Right renal pelvis (tissue), 4 donors: Measurements from ENCODE around the gene DSTN. TPM values are rescaled to one million over a fixed set of nuclear protein-coding genes. Genes with fewer than 3 reads are reported as not detected.

Source experiments
- DNase-seq, 4 donors: peaks; one replicate each; pipeline ENCODE4 v3.0.0-alpha.2; 2013; ENCODE audit warnings: low read depth in 4 of 4, low spot score in 3 of 4, missing footprints in 1 of 4
- polyA plus RNA-seq, 4 donors: library from polyadenylated mRNA; unstranded; fragments of 120-200 nt; gene quantifications; one replicate each; pipeline ENCODE4 v1.2.1, GENCODE V29; 2013; ENCODE audit not compliant: insufficient read length in 4 of 4

The DSTN gene
- polyA plus RNA-seq, 4 donors = 393 to 465 (median 444) TPM

DNA sequence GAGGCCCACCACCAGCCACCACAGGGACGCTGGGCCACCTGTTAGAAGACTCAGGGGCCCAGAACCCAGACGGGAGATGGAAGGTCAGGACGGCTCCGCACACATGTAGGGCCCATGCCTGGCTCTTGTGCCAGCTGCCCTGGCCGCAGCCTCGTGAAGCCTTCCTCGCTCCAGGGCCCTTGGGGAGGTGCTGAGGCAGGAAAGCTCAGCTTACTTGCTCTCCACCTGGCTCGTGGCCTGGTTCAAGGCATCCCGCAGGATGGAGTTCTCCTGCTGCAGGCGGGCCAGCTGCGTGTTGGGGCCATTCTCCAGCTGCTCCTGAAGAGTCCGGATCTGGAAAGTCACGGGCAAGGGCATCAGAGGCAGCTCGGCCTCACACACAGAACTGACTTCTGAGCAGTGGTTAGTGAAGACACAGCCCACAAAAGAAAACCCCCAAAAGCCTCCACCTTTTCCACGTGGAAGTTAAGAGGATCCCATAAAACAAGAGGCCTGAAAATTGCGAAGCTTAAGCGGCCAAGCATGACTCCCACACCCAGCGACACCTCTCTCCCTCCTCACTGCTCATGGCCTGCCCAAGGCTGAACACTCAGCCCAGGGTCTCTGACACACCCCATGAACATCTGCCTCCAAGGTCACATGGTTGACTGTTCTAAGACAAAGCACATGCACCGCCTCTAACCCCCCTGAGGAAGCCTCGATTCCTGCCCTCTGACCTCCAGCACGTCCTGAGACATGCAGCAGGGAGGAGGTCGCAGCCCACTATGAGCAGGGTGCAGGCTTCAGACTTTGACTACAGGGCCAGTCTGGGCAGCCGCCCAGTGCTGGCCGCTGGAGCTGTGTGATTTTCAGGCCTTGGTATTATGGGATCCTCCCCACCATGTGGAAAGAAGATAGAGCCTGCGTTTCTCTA lies 65.7 kb downstream of the DSTN start:
- no peak for DNase-seq

DNA sequence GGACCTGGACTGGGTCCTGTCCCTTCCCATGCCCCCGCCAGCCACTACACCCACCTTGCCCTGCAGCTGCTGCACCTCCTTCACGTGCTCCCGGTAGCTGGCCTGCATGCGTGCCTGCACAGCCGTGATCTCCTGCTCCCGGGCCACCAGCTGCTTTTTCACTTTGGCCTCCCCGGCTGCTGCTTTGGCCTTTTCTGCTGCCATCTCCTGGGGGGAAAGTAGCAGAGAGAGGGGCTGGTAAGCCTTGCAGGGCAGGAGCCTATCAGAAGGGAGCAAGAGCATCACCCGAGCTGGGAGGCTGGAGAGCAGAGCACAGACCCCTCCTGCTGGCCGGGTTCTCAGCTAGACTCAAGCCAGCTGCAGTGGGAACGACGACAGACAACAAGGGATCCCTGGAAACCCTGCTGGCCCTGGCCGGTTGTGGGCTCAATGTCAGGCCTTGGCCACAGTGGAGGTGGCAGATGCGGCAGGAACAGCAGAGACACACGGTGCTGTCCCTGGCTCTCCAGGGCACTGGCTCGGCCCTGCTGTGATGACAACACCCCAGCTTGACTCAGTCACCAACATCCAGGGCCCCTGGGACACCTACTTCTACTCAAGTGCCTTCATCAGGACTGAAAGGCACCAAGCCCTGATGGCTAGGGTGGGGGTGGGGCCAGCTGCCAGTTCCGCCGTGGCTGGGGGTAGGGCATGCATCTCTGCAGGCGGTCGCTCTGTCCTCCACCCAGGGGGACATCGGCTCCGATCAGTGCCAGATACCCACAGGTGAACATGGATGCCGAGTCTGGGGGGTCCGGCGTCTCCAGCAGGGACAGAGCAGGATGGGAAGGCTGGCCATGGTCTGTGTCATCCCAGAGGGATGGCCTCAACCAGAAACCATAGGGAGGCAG lies 66.9 kb downstream of the DSTN start:
- DNase-seq = peak in 1 of 4 donors; percentile 43

DNA sequence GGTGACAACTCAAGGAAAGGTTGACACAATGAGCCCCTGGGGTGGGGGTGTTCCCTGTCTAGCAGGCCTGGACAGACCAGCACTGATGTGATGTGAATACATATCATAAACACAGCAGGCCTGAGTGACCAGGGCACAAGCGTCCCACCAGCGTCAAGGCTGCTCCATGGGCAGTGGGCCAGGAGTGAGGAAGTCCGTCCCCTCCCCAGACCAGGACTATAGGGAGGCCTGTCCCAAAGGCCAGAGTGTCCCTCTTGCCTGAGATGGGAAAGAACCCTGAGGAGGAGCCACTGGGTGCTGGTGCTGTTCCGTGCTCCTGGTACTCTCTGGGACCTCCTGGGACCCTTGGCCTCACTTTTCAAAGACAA lies 67.5 kb downstream of the DSTN start:
- no peak for DNase-seq

DNA sequence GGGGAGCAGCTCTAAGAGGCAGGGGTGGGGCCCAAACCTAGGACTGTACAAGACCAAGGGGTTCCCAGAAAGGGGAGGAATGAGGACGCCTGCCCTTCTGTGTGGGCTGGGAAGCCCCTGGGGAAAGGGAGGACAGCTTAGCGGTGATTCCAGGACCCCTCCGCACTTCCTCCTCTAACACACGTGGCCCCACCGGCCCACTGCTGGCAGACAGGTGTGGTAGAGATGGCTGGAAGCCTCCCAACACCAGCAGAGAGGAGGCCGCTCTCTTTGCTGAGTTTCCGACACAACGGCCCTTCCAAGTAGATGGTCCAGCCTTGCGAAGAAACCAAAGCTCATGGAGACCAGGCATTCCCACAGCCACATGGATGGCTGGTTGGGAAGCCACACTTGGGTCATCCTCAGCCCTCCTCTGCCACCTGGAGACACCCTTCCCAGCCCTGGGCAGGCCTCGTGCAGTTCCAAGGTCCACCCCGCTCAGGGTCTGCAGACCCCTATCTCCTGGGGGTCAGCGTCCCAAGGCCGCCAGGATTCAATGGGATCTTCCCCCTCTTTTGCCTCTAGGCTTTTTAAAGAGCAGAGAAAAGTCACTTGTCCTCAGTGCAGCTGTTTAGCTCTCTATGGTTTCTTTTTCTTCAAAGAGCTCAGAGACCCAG lies 68.2 kb downstream of the DSTN start:
- no peak for DNase-seq

DNA sequence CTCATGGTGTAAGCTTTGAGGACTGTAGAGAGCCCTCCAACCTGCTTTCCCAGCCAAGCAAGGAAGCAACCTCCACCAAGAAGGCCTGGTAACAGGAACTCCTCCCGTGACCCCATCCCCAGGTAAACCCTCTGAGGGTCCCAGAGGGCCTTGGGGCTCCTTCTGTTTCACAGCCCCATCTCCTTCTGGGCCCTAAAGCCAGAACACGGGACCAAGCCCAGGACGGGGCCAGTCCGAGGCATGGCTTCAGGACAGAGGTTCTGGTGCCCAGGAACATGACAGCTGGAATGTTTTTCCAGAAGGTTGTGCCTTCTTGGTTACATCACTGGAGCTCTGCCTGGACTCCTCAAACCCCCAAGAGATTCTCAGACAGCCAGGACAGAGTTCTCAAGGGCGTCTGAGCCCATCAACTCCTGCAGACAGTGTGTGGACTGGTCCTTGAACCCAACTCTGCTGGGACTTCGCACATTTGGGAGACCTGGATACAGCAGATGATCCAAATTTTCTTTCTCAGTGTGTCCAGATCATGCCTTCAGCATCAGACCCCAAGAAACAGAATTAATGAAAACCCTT lies 69.0 kb downstream of the DSTN start:
- no peak for DNase-seq

DNA sequence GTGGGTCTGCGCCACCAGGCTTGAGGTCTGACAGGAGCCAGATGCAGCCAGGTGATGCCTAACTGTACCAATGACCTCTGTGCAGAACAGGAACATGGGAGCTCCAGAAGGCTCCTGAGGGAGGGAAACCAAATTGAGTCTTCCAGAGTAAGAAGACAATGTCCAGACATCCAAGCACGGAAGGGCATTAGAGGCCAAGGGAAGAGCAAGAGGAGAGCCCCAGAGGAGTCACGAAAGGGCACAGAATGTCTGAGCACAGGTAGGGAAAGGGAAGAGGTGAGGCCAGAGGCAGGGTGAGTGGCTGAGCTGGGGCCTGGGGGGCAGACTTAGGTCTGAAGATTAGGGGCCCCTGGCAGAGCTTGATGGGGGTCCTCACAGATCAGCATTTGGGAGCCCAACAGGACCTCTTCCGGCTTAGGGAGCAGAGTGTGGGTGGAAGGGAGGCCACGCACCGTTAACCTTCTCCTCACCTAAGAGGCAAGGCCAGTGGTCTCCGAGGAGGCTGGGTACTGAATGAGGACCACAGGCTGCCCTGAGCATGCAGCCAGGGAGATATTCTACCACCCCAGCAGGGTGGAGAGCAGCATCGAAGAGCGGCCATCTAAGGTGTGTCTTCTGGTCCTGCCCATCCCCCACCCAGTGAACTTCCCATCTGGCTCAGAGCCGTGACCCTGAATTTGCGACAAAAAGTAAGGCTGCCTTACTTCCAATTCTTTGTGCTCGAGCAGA lies 70.4 kb downstream of the DSTN start:
- no peak for DNase-seq

DNA sequence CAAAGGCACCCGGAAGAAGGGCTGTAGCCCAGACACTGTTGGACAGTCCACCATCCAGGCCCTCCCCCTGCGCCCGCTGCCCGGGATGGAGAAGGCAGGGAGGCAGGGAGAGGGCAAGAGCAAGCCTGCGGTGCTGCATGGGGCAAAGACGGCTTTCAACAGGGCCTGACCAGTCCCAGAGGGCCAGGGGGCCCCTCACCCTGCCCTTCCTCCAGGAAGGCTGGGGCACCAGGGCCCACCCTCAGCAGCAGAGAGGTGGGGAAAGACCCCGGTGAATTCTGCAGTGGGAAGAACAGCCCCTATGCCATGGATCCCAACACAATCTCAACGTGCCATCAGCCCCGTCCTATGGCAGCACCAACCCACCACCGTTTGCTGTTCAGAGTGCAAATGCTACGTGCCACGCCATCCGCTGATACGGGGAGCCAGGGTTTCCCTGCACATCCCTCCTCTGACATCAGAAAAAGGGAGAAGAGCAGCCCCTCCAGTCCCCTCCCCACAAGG lies 71.1 kb downstream of the DSTN start:
- no peak for DNase-seq

DNA sequence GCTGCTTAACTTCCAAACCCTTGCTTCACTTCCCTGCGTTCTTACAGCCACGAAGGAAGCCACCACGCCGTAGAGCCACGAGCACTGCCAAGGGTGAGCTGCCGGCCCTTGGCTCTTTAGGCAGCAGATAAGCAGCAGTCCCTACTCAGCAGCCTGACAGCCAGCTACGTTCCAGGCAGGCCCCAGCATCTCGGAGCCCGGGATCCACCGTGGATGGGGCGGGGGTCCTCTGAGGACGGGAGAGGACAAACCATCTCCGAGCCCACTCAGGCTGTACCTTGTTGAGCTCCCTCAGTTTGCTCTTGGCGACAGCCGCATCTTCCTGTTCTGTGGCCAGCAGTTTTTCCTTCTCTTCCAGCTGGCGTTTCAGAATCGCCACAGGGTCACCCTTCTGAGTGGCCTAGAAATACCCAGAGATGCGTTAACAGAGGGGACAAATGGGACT lies 71.7 kb downstream of the DSTN start:
- no peak for DNase-seq

DNA sequence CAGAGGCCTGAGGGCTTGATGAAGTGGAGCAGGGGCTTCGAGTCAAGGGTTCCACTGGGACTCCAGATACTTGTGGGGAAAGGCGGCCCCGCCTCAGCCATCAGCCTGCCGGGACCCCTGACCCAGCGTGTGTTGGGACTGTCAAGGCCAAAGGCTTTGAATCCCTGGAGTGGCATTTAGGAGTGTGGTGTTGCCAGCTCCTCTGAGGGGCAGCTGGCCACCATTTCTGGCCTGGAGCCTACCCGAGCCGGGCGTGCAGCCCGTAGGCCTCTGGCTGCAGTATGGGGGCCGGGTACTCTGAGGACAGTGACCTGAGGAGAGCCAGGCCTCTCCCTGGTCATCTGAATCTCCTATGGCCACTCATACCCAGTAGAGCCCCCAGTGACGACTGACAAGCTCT lies 72.1 kb downstream of the DSTN start:
- DNase-seq = no peak

DNA sequence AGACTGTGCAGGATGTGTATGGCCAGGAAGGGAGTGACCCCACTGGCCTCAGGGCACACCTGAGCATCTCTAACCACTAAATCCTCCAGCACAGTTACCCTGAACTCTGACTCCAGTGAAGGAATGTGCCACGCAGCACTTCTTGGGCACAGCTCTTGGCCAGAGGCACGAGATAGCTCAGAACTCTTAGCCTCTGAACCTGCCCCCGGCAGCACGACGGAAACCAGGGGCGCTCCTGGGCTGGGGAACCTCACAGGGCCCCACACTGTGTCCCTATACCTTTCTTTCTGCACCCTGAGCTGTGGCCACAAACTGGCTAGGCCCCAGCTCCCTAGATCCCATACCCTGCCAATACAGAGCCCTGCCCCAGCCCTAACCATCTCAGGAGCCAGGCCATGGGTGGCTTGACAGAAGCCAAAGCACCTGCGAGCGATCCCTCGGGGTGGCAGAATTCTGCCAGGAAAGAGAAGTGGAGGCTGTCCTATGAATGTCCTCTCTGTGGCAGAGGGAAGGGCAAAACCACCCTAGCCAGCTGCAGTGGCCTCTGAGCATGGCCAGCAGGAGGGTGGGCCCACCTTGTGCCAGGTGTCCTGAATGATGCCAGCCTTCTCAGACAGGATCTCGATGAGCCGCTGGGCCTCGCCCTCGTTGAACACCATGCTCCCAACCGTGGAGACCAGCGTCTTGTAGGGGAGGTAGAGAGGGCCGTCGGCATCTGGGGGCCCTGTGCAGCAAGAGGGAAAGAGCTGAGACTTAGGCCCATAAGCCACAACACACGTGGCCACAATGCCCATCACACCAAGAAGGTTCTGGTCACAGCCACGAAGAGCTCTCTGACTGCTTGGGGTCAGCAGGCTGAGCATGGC lies 72.8 kb downstream of the DSTN start:
- DNase-seq = no peak

DNA sequence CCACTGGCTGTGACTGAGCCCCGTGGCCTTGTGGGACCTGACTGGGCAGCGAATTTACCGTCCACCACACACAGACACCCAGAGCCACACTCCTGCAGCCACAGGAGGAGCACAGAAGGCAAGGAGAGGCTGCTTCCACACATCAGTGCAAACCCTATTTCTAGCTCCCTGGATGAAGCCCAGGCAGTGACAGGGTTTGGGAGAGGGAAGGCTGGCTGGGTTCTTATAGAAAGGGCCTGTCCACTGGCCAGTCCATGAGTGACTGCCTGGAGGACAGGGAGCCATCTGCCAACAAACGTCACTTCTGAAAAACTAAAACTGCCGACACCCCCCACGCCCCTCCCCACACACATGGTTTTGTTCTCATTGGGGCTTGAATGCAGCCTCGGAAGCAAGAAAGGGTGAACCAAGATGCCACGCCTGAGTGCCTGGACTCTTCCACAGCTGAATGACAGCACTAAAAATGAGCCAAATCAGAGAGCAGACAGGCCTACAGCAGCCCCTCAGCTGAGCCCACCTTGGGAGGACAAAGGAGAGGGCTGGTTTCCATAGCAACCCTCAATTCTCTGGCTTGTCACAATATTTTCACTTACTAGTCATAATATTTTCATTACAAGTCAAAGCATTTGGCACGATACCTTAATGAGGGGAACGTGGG lies 73.8 kb downstream of the DSTN start:
- DNase-seq = no peak

DNA sequence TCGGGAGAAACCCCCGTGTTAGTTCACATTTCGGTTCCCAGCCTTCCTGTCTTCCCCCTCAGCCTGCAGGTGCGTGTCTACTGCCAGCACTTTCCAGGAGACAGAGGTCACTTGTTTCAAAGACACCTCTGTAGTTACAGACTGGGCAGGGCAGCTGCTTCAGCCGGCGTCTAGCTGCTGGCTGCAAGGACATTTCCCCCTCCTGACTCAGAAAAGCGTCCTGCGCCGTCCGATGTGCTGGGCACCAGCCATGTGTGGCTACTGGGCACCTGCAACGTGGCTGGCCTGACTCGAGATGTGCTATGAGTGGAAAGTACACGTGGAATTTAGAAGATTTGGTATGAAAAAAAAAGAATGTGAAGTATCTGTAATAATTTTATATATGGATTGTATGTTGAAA lies 74.6 kb downstream of the DSTN start:
- no peak for DNase-seq

DNA sequence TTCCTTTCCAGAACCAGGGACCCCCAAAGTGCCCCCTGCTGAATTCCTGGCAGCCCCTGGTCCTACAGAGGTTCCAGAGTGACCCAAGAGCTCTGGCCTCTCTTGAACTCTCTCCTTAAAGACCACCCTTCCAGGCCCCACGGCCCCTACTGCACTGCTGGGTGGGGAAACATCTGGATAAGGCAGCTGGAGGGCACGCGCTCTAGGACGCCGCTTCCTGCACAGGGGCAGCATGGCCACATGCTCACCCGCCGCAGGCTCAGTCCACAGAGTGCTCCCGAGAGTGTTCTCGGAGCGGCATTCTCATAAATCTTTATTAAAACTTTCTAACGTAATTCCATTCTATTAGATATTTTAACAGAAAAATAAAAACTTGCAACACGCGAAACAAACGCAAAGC lies 75.1 kb downstream of the DSTN start:
- no peak for DNase-seq

DNA sequence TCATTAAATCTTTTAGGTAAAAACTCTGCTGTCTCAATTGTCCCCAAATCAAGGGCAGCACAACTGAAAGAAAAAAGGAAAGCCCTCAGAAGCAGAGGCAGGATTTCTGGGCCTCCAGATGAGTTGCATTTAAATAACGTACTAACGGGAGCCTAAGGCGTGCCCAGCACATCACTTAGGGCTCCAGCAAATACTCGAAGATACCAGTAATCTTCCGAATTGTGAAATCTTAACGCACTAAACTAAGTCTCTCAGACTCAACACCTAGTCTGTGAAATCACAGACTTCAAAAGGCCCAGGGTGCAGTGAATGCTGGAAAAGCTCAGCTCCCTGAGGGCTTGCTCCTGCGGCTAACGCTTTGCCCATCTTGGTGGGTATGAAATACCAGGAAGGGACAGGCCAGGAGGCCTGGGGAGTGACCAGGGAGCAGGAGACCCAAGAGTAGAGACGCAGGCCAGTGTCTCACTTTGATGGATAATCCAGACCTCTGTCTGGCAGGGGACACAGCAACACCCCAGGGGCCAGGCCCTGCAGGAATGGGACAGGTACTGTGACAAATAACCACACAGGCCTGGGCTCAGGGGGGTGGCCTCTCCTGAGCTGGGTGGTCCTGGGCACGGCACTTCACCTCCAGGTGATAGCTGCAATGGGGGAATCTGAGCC lies 75.8 kb downstream of the DSTN start:
- no peak for DNase-seq

DNA sequence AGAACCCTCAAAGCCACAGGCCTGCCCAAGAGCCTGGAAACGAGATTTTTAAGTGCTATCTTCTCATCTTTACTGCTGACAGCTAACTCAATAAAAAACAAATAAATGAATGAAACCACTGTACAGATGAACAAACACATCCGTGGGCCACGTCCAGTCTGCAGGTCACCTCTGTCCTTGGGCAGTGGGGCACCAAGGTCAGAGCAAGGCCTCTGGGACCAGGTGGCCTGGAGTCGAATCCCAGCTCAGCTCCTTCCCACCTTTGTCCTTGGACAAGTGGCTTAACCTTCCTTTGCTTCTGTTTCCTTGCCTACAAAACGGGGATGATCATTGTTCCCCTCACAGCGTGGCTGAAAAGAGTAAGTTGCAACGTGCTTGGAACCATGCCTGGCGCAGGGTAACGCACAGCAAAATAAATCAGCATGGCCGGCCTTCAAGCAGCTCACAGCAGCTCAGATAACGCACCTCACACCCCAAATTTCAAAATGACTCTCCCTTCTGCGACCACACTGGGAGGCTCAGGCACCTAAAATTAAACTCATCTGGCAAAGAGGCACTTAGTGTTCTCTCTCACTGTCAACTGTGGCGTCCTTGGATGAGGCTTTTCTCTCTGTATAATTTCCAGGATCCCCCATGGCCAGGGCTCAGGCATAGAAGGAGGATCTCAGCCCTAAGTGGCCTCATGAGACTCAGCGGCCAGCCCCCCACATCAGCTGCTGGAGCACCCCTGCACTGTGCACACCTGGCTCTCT lies 76.5 kb downstream of the DSTN start:
- DNase-seq = no peak

DNA sequence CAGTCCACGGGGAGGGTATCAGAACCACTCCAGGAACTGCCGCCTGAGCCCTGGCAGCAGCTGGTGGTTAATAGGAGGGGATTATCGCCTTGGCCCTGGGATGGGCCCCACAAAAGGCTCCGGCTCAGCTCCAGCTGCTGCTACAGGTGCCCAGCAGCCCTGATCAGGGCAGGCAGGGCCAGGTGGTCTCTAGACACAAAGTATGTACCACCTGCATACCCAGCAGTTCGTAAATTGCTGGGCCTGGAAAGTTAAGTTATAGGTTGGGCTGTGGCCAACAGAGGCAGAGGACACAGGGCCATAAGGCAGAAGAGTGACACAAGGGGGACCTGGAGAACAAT lies 77.1 kb downstream of the DSTN start:
- no peak for DNase-seq
